ENCODE measurements around the gene PXYLP1.
"Not testable (repeated sequence)": the region's sequence is repeated elsewhere in the genome, so short reads cannot be mapped to it uniquely, and the experiment has no call there.

Gene PXYLP1

DNA sequence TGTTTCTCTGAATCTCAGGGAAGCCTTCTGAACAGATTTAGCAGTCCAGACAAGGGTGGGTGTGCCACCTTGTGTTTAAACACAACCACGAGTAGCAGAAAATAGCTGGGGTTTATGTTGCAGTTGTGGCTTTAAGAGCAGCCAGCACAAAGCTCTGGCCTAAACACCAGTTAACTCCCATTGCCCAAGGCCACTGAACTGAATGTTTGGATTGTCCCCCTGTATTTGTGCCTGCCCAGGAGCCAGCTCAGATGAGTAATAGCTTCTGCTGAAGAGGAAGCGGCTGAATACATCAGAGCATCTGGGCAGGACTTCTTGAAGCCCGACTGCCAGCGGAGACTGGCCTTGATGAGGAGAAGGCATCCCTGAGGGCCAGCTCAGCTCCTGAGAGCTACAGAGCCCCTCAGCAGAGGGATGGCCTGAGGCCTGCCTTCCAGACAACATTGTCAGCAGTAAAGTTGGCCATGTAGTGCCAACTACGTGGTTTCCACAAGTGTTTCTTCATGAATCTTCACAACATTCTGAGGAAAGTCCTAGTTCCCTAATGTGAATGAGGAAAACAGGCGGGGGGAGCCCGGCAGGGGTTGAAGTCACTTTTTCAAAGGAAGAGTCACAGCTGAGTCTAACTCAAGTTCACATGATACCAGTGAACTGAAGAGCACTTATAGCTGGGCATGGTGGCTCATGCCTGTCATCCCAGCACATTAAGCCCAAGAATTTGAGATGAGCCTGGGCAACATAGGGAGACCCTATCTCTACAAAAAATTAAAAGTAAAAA lies 70.9 kb downstream of the PXYLP1 start:
- no peak for DNase-seq

DNA sequence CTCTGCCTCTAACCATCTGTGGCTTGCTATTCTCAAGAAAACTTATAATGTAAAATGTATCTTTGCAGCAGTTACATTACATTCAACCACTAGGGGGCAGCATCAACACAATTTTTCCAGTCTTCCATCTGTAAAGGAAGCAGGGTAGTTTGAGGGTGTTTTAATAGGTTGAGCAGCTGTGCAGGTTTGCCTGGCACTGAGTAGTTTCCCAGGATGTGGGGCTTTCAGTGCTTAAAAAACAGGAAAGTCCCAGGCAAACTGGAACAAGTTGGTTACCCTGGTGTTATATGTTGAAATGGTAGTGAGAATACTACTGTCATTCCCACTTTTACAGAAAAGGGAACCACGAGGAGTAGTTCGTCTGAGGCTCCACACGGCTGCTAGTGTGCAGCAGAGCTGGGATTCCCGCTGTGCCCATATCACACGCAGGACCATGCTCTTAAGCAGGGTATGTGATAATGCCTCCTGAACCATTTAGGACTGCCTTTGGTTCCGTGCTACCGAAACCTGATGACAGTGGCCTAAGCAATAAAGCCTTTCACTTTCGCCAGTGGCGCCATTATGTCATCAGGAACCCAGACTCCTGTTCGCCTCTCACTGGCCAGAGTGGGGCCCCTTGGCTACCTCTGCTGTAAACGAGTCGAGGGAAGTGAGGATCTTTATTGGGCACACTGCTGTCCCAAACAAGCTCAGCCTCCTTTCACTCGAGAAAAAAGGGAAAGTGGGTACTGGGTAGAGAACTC lies 72.0 kb downstream of the PXYLP1 start:
- DNase-seq: peak; percentile 79

GRCh38 chr3:141305436-141305835 lies 73.8 kb downstream of the PXYLP1 start:
- peak; percentile 57 for DNase-seq

- no peak for DNase-seq
These were observed 74.7 kb downstream of the PXYLP1 start for GRCh38 chr3:141306276-141306675.

DNA sequence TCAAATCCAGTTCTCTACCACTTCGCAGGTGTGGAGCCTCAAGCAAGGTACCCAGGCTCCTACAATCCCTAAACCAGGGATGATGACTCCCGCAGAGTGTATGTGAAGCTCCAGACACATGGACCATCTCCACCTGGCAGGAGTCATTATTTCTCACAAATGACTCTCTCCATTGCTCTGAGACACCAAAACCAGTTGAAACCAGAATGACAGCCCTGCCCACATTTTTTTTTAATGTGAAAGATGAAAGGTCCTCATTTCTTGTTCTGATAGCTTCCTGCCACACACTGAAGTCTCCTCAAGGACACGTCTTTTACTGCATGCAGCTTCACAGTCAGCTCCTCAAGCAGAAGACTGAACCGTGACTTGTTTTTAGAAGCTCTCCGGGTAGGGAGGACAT lies 75.3 kb downstream of the PXYLP1 start:
- DNase-seq: no peak

DNA sequence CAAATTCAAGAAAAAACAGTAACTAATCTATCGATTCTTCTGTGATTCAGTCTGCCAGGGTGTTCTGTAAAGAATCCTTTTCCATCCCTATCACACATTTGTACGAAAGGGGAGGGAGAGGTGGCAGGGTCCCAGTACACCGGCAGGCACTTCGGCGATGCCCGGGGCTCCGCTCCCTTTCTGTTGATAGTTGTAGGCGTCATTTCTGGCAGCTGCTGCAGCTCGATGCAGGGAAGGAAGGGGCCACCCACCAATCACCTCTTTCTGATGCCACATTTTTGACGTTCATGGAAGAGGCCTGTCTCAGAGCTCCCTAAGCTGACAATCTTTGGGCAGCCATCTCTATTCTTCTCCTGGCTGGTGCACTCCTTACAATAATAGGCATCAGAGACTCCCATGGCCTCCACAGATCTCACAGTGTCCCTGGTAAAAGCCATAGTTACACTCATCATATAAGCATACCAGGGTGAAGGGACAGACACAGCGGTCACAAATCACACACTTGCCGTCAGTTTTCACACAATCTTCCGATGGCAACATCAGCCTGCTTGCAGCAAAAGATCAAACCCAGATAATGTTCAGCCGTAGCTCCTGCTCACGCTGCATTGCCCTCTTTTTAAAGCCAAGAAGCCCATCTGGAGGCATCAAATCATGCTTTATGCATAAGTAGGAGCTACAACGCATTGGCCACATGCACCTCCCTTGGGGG lies 75.9 kb downstream of the PXYLP1 start:
- no peak for DNase-seq

DNA sequence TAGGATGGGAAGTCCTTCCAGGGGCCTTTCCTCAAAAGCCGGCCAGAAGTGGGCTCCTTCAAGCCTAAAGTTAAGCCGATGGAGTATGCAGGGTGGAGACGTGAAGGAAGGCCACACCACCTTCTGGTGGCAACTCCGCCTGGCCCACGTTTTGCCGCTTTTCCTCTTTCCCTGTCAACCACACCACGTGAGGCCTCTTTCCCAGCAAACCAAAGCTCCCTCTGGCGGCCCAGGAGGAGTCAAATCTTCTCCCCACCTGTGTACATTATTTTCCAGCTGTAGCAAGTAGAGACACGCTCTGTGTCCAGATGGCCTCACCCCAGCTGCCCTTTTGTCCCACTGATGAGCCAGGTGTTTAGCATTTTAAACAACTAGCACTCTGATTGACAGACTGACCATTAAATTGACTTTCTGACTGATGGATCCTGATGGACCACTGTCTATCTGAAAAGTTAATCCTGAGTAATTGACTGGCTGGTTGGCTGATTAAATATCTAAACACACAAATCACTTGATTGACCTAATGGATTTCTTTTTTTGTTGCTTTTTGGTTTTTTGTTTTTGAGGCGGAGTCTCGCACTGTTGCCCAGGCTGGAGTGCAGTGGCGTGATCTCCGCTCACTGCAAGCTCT lies 77.1 kb downstream of the PXYLP1 start:
- peak; percentile 83 for DNase-seq

GRCh38 chr3:141311170-141311495 lies 79.5 kb downstream of the PXYLP1 start:
- no peak for DNase-seq

- peak; percentile 99 for DNase-seq
These were observed 80.1 kb downstream of the PXYLP1 start for GRCh38 chr3:141311496-141312353.

GRCh38 chr3:141312354-141313092 lies 80.9 kb downstream of the PXYLP1 start:
- DNase-seq: no peak

GRCh38 chr3:141313093-141313683 lies 81.6 kb downstream of the PXYLP1 start:
- DNase-seq: no peak

- not testable (repeated sequence) for DNase-seq
These were observed 82.8 kb downstream of the PXYLP1 start for GRCh38 chr3:141314415-141314814.

DNA sequence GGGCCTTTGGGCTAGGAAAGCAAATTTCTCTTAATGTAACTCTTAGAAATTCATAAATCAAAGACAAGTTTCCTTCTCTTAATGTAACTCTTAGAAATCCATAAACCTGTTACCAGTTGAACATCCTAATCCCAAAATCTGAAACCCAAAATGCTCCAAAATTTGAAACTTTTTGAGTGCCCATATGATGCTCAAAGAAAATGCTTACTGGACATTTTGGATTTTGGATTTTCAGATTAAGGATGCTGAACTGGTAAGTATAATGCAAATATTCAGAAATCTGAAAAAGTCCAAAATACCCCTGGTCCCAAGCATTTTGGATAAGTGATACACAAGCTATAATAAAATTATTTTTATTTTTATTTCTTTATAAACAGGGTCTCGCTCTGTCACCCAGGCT lies 85.2 kb downstream of the PXYLP1 start:
- no peak for DNase-seq

DNA sequence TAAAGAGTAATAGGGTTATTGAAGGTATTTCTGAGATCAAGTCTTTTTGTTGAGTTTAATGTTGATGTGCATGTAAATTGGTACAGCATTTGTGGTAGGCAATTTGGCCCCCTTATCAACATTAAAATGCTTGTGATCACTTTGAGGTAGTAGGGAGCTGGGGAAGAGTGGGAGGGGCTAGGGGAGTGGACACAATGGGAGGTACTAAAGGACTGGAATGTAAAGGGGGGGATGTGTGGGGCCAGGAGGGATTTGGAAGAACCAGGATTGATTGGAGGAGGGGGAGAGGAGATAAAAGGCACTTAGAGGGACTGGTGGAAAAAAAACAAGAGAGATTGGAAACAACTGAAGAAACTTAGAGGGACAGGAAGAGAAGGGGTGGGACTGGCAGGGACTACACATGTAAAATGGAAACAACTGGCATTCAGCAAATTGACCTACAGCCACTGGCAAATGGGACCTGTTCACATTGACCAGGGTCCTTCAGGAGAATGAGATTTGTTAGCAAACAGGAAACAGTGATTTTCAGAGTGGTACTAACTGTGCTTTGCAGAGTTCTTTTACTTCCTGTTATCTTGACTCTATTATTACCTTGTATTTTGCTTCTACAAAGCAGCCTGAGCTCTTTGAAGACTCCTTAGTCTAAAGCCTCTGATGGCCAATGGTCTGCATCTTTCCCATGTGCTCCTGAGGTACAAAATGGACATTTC lies 88.9 kb downstream of the PXYLP1 start:
- DNase-seq: no peak

GRCh38 chr3:141321109-141321497 lies 89.5 kb downstream of the PXYLP1 start:
- no peak for DNase-seq

DNA sequence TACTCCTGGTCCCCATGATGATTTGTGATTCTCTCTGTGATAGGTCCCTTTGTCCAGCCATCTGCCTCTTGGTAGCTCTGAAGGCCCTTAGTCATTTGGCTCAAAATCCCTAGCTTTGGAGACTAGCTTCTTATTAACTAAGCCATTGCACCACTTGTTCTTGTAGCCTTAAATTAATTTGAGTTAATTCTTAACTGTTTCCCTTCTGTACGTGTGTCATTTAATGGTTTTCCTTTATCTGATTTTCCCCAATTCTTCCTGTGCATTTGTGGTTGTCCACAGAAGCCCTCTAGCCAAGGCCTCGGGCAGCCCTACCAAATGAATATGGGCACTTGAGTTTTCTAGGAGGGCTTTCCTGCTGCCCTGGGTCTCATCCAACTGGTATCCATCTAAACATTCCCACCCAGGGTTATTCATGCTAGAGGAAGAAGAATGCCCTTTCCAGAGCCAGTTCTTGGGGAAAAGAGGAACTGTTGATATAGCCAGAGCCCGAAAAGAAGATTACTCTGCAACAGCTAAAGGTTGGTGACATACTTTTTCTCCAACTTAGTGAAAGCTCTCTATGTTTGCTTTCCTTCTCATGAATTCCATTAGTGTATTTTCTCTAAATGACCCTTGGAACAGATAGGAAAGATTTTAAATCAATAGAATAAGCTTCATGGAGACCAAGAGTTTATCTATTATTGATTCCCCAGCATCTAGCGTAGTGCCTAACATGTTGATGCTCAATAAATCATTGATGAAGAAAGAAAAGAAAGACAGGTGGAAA lies 92.5 kb downstream of the PXYLP1 start:
- DNase-seq: no peak

DNA sequence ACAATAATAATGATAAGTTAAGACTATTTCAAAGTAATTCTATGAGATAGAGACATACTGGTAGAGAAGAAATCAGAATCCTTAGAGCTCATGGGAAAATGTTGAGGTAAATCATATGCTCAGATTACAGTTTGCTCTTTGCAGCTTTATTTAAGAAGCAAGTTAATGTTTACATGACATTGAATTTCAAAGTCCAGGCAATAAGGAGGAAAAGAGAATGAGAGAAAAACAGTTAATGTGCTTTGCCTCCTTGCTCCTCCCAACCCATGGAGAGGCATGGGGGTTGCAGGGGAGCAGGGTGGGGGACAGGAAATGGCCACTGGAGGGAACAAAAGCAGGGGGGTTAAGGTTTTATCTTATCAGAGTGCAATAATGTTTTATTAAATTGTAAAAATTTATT lies 94.5 kb downstream of the PXYLP1 start:
- no peak for DNase-seq

DNA sequence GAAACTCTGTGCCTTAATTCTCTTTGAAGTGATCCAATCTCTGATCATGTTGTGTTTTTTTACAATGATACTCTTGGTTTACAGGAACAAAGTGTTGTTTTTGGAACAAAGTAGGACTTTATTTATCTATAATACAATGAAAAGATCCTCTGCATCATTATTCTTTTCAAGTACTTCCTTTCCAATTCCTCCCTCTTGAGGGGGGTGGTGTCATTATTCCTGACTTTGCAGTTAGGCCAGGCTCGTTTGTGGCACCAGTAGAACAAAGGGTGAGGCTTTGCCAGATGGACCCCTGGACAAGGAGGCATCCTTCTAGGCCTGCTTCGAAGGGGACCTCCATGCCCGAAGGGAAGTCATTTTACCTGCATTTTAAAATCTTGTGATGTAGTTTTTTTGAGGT lies 95.0 kb downstream of the PXYLP1 start:
- DNase-seq: no peak

GRCh38 chr3:141328286-141329166 lies 96.9 kb downstream of the PXYLP1 start:
- no peak for DNase-seq

Measured in COR-L47 (cell line).